ENCODE measurements around the gene GRK6. TPM values are rescaled to one million over a fixed set of nuclear protein-coding genes. Genes with fewer than 3 reads are reported as not detected.

GRK6 gene
- total and polyA plus RNA-seq, 9 of the 15 experiments (the other 6 are each of a cell fraction or from before 2014, with no cell fraction given), result 0.63 to 122 (median 44.5) TPM

- in situ Hi-C loops (cut with MboI), result no loop called here
- H3K4me3 ChIP-seq, result no peak overlapping the region
- H3K9me1 ChIP-seq (ENCODE audit: control insufficient read depth, insufficient read depth, low read length), result no peaks in the 10 kb centered on the region
- 86% methylated on average over 41 of the region's 49 CpGs for WGBS (ENCODE audit: insufficient coverage, low coverage, missing lambda C conversion rate)
- peaks cover 0 to 11% of the 10 kb centered on the region in 2 experiments; a peak in 3 of 5 replicates for H3K27me3 ChIP-seq (ENCODE audit: control insufficient read depth in 2 of 2, insufficient read depth in 2 of 2, low read length in 2 of 2)
- ATAC-seq (no peak), FAIRE-seq (no peak), DNase-seq (ENCODE audit: extremely low read depth in 1 of 4, low spot score in 3 of 4) (no peak)
- H3K4me1 ChIP-seq (replicated peaks in 1 of 2; ENCODE audit: control insufficient read depth in 2 of 2, insufficient read depth in 2 of 2, low read length in 2 of 2), result peaks cover 10 to 48% of the 10 kb centered on the region in 2 experiments
- H3K9me3 ChIP-seq (replicated peaks; ENCODE audit: control insufficient read depth, insufficient read depth, low read depth, low read length), result no peaks in the 10 kb centered on the region
- H2AFZ ChIP-seq (ENCODE audit: low read depth, low read length), result no peak overlapping the region
- intact Hi-C loops (cut with micrococcal nuclease), result no loop called here
- no peaks in the 10 kb centered on the region for H3K36me3 ChIP-seq (ENCODE audit: control insufficient read depth, insufficient read depth, low read length)
- no peak overlapping the region for H3K27ac ChIP-seq (ENCODE audit: extremely low read depth, low read depth, low read length)
- BruUV-seq (replicated peaks), result TSS peak; percentile 71
- ChIA-PET POLR2A (interaction anchor here (0.6 to 2.5 kb wide), 10 partner anchors 10 to 89 kb away, joined by 3 to 17 read pairs (median 5); no protein-coding TSS in a partner anchor), CTCF (ENCODE audit: low intra/inter-chr PET ratio) (interaction anchor here (4.0 kb wide), 1 partner anchor 53 kb away, joined by 107 read pairs; no protein-coding TSS in a partner anchor)
- H3K4me2 ChIP-seq (ENCODE audit: insufficient read depth, low read length), result peak overlapping the region; percentile 80; the same call in 1 of the 2 replicates
- no peaks in the 10 kb centered on the region for H4K20me1 ChIP-seq (replicated peaks; ENCODE audit: control insufficient read depth, insufficient read depth, low read length)
- TF ChIP-seq, protein P1, sequence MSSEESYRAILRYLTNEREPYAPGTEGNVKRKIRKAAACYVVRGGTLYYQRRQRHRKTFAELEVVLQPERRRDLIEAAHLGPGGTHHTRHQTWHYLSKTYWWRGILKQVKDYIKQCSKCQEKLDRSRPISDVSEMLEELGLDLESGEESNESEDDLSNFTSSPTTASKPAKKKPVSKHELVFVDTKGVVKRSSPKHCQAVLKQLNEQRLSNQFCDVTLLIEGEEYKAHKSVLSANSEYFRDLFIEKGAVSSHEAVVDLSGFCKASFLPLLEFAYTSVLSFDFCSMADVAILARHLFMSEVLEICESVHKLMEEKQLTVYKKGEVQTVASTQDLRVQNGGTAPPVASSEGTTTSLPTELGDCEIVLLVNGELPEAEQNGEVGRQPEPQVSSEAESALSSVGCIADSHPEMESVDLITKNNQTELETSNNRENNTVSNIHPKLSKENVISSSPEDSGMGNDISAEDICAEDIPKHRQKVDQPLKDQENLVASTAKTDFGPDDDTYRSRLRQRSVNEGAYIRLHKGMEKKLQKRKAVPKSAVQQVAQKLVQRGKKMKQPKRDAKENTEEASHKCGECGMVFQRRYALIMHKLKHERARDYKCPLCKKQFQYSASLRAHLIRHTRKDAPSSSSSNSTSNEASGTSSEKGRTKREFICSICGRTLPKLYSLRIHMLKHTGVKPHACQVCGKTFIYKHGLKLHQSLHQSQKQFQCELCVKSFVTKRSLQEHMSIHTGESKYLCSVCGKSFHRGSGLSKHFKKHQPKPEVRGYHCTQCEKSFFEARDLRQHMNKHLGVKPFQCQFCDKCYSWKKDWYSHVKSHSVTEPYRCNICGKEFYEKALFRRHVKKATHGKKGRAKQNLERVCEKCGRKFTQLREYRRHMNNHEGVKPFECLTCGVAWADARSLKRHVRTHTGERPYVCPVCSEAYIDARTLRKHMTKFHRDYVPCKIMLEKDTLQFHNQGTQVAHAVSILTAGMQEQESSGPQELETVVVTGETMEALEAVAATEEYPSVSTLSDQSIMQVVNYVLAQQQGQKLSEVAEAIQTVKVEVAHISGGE (CRISPR knock-in tag; IDR thresholded peaks at IDR 0.05), result peak in 1 of 3 experiments; percentile 53; a peak in 1 of 6 replicates
- TF ChIP-seq FOXM1 (IDR thresholded peaks at IDR 0.05; ENCODE audit: low read depth) (no peak), FOXM1 (CRISPR knock-in tag; IDR thresholded peaks at IDR 0.05; ENCODE audit: low read depth) (no peak), ETV6 (IDR thresholded peaks at IDR 0.05; ENCODE audit: borderline replicate concordance in 1 of 2, low read depth in 2 of 2, low read length in 1 of 2) (no peak), ETV6 (CRISPR knock-in tag; IDR thresholded peaks at IDR 0.05; ENCODE audit: borderline replicate concordance) (no peak), PCBP1 (IDR thresholded peaks at IDR 0.05; ENCODE audit: low read depth, low read length, poor library complexity, severe bottlenecking) (no peak), POLR2G (IDR thresholded peaks at IDR 0.05; ENCODE audit: low read depth, low read length) (no peak), ZBTB33 (CRISPR knock-in tag; IDR thresholded peaks at IDR 0.05) (peak; percentile 64), ZBTB5 (IDR thresholded peaks at IDR 0.05) (no peak)
- TF ChIP-seq, protein P2, sequence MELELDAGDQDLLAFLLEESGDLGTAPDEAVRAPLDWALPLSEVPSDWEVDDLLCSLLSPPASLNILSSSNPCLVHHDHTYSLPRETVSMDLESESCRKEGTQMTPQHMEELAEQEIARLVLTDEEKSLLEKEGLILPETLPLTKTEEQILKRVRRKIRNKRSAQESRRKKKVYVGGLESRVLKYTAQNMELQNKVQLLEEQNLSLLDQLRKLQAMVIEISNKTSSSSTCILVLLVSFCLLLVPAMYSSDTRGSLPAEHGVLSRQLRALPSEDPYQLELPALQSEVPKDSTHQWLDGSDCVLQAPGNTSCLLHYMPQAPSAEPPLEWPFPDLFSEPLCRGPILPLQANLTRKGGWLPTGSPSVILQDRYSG (tag; conservative IDR thresholded peaks at IDR 0.05; ENCODE audit: low read depth), result no peak
- H3K79me2 ChIP-seq (ENCODE audit: control insufficient read depth, insufficient read depth, low read length), result peaks cover 4% of the 10 kb centered on the region; the same call in 1 of the 3 replicates
- peak overlapping the region in 1 of 2 experiments; percentile 0; a peak in 1 of 4 replicates for H3K9ac ChIP-seq (ENCODE audit: insufficient read depth in 1 of 2, low read depth in 2 of 2, low read length in 2 of 2)
Observed at GRCh38 chr5:177402271-177403043, 24.0 kb upstream of the GRK6 start.

Measured in K562 (cell line).